PFSK-1 (cell line): Measurements from ENCODE around the gene CRIP1.

ENCODE experiments used
- FOXP2 ChIP-seq: optimal IDR thresholded peaks from 2 replicates; pipeline ENCODE3; 2011; ENCODE audit warnings: borderline replicate concordance, control low read depth, inconsistent platforms; ENCODE audit not compliant: insufficient read depth; ENCODE audit errors: extremely low read length, extremely low read depth
- POLR2AphosphoS5 ChIP-seq: IDR thresholded peaks from 2 replicates; pipeline ENCODE4 v1.6.1; 2012; ENCODE audit warnings: low read depth, mild to moderate bottlenecking, control low read depth, low read length, moderate library complexity
- REST ChIP-seq, 2 experiments: IDR thresholded peaks; 2 replicates each; pipeline versions ENCODE4 v1.6.1 to v1.8.0; 2011 to 2012; ENCODE audit warnings: low read depth in 2 of 2, low read length in 2 of 2, control low read depth in 1 of 2, inconsistent platforms in 1 of 2, mild to moderate bottlenecking in 1 of 2, moderate library complexity in 1 of 2; ENCODE audit not compliant: insufficient read depth in 1 of 2
- SIN3A ChIP-seq: IDR thresholded peaks from 2 replicates; pipeline ENCODE4 v1.6.1; 2012; ENCODE audit warnings: mild to moderate bottlenecking, low read length, moderate library complexity, borderline replicate concordance; ENCODE audit not compliant: insufficient read depth
- TAF1 ChIP-seq: IDR thresholded peaks from 2 replicates; pipeline ENCODE4 v1.6.1; 2012; ENCODE audit warnings: low read length, control low read depth, borderline replicate concordance; ENCODE audit not compliant: insufficient read depth

DNA sequence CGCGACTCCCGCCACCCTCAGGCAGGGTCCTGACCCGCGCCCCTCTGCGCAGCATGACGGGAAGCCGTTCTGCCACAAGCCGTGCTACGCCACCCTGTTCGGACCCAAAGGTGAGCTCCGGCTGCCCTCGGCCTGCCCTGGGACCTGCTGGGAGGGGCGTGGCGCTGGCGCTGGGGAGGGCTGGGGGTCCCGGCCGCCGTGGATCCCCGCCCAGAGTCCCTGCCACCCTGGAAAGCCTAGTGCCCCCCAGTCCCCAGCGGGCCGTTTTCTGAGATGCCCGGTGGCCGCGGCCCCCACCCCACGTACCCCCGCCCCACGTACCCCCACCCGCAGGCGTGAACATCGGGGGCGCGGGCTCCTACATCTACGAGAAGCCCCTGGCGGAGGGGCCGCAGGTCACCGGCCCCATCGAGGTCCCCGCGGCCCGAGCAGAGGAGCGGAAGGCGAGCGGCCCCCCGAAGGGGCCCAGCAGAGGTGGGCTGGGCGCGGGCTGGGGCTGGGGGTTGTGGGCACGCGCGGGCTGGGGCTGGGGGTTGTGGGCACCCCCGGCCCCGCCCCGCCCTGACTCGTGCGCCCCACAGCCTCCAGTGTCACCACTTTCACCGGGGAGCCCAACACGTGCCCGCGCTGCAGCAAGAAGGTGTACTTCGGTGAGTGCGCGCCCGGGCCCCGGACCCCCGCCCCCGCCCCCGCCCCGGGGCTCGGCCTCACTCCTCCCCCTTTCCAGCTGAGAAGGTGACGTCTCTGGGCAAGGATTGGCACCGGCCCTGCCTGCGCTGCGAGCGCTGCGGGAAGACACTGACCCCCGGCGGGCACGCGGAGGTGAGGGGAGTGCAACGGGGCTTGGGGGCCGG is 8.1 kb upstream of the CRIP1 start:
- TF ChIP-seq SIN3A (no peak), TAF1 (no peak), REST (IDR thresholded peaks at IDR 0.05; ENCODE audit: insufficient read depth in 1 of 2, low read depth in 2 of 2, low read length in 2 of 2) (no peak), POLR2AphosphoS5 (no peak), FOXP2 (no peak)
